ENCODE results near the gene RTRAF. TPM values are rescaled to one million over a fixed set of nuclear protein-coding genes. Genes with fewer than 3 reads are reported as not detected.
A peak's percentile ranks its signal among the peaks of the same experiment; 100 is the strongest.

RTRAF gene
- total RNA-seq, 1 donor, result 53.2 TPM

DNA sequence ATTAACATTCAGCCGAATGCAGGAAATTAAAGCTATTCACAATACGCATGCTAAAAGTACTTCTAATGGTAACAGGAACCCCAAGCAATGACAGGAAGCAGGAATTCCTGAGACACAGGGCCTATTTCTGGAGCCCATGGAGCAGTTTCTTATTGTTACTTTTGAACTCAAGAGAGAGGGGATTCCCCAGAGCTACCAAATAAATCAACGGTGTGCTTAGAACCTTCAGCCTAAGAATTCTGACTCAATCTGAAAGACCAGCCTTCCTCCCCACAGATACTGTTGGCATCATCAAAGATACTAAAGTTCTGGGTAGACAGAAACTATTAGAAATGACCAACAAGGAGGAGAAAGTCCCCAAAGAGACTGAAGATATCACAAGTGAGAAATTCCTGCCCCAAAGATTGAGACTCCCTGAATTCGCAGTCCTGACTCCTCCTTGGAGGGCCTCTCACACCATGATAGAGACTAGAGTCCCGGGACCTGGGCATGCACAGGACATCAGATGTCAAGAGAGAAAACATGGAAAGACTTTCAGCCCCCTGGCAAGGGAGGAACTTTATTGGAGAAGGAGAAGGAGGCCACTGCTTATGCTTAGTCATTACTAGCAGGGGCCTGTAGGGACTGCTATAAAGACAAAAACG, 32.7 kb downstream of the RTRAF start:
- peaks cover 22% of the 10 kb centered on the region for H3K36me3 ChIP-seq (ENCODE audit: insufficient read depth, low read length)
- H3K27me3 ChIP-seq (ENCODE audit: insufficient read depth, low read length), result no peaks in the 10 kb centered on the region
- peaks cover 37% of the 10 kb centered on the region for H3K4me1 ChIP-seq (ENCODE audit: insufficient read depth, low read length)
- H4K20me1 ChIP-seq (ENCODE audit: insufficient read depth, low read length), result no peaks in the 10 kb centered on the region
- no peak for DNase-seq (ENCODE audit: insufficient read length, low spot score, missing footprints)
- no peaks in the 10 kb centered on the region for H3K79me2 ChIP-seq (ENCODE audit: insufficient read depth, low read length)
- no peak overlapping the region for H3K27ac ChIP-seq (ENCODE audit: low read depth, low read length)
- TF ChIP-seq, protein P1, sequence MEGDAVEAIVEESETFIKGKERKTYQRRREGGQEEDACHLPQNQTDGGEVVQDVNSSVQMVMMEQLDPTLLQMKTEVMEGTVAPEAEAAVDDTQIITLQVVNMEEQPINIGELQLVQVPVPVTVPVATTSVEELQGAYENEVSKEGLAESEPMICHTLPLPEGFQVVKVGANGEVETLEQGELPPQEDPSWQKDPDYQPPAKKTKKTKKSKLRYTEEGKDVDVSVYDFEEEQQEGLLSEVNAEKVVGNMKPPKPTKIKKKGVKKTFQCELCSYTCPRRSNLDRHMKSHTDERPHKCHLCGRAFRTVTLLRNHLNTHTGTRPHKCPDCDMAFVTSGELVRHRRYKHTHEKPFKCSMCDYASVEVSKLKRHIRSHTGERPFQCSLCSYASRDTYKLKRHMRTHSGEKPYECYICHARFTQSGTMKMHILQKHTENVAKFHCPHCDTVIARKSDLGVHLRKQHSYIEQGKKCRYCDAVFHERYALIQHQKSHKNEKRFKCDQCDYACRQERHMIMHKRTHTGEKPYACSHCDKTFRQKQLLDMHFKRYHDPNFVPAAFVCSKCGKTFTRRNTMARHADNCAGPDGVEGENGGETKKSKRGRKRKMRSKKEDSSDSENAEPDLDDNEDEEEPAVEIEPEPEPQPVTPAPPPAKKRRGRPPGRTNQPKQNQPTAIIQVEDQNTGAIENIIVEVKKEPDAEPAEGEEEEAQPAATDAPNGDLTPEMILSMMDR (IDR thresholded peaks at IDR 0.05; ENCODE audit: extremely low read depth, low read depth, low read length), result no peak
- no peak overlapping the region for H2AFZ ChIP-seq (ENCODE audit: low read length)
- no peak overlapping the region for H3K4me2 ChIP-seq (ENCODE audit: insufficient read depth, low read length)
- H3K4me3 ChIP-seq (ENCODE audit: insufficient read depth, low read length), result no peak overlapping the region
- H3K9me3 ChIP-seq (ENCODE audit: low read depth, low read length), result no peaks in the 10 kb centered on the region

- Histone ChIP-seq H3K4me1 (ENCODE audit: insufficient read depth, low read length) (peaks cover 37% of the 10 kb centered on the region), H3K4me2 (ENCODE audit: insufficient read depth, low read length) (peak overlapping the region; percentile 18)
Measured at GRCh38 chr14:52023518-52023917, 34.2 kb downstream of the RTRAF start.

DNA sequence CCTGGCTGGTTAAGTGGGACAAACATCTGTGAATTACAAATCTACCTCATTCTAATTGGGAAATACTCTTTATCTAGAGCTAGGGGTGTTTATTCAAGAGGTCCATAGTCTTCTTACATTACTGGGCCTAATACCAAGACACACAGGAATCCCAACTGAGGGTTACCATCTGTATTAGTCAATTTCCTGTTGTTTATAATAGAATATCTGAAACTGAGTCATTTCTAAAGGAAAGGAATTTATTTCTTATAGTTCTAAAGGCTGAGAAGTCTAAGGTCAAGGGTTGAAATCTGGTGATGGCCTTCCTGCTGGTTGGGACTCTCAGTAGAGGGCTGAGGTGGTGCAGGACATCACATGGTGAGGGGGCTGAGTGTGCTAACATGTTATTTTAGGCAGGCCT, 36.0 kb downstream of the RTRAF start:
- H3K4me2 ChIP-seq (ENCODE audit: insufficient read depth, low read length), result peak overlapping the region; percentile 35
- H3K4me3 ChIP-seq (ENCODE audit: insufficient read depth, low read length), result no peak overlapping the region
- peak; percentile 87 for DNase-seq (ENCODE audit: insufficient read length, low spot score, missing footprints)
- TF ChIP-seq, protein P1 (IDR thresholded peaks at IDR 0.05; ENCODE audit: extremely low read depth, low read depth, low read length), result no peak
- no peaks in the 10 kb centered on the region for H4K20me1 ChIP-seq (ENCODE audit: insufficient read depth, low read length)
- no peak overlapping the region for H2AFZ ChIP-seq (ENCODE audit: low read length)
- H3K36me3 ChIP-seq (ENCODE audit: insufficient read depth, low read length), result peaks cover 3% of the 10 kb centered on the region
- no peaks in the 10 kb centered on the region for H3K27me3 ChIP-seq (ENCODE audit: insufficient read depth, low read length)
- H3K79me2 ChIP-seq (ENCODE audit: insufficient read depth, low read length), result no peaks in the 10 kb centered on the region
- H3K9me3 ChIP-seq (ENCODE audit: low read depth, low read length), result no peaks in the 10 kb centered on the region
- H3K27ac ChIP-seq (ENCODE audit: low read depth, low read length), result peak overlapping the region; percentile 81
- peaks cover 37% of the 10 kb centered on the region for H3K4me1 ChIP-seq (ENCODE audit: insufficient read depth, low read length)

More at GRCh38 chr14:52023518-52023917, 34.2 kb downstream of the RTRAF start:
- Histone ChIP-seq H3K27ac (ENCODE audit: low read depth, low read length) (peak overlapping the region; percentile 81), H3K27me3 (ENCODE audit: insufficient read depth, low read length) (no peaks in the 10 kb centered on the region), H3K4me3 (ENCODE audit: insufficient read depth, low read length) (no peak overlapping the region), H2AFZ (ENCODE audit: low read length) (no peak overlapping the region), H3K9me3 (ENCODE audit: low read depth, low read length) (no peaks in the 10 kb centered on the region), H3K79me2 (ENCODE audit: insufficient read depth, low read length) (no peaks in the 10 kb centered on the region), H3K36me3 (ENCODE audit: insufficient read depth, low read length) (peaks cover 18% of the 10 kb centered on the region), H4K20me1 (ENCODE audit: insufficient read depth, low read length) (no peaks in the 10 kb centered on the region)
- TF ChIP-seq, protein P1 (IDR thresholded peaks at IDR 0.05; ENCODE audit: extremely low read depth, low read depth, low read length), result no peak
- peak; percentile 90 for DNase-seq (ENCODE audit: insufficient read length, low spot score, missing footprints)

GRCh38 chr14:52026017-52026660, 36.8 kb downstream of the RTRAF start:
- TF ChIP-seq, protein P1 (IDR thresholded peaks at IDR 0.05; ENCODE audit: extremely low read depth, low read depth, low read length), result no peak
- Histone ChIP-seq H3K36me3 (ENCODE audit: insufficient read depth, low read length) (peaks cover 3% of the 10 kb centered on the region), H3K27me3 (ENCODE audit: insufficient read depth, low read length) (no peaks in the 10 kb centered on the region), H3K4me3 (ENCODE audit: insufficient read depth, low read length) (no peak overlapping the region), H4K20me1 (ENCODE audit: insufficient read depth, low read length) (no peaks in the 10 kb centered on the region), H3K9me3 (ENCODE audit: low read depth, low read length) (no peaks in the 10 kb centered on the region), H3K4me1 (ENCODE audit: insufficient read depth, low read length) (peaks cover 38% of the 10 kb centered on the region), H2AFZ (ENCODE audit: low read length) (no peak overlapping the region), H3K4me2 (ENCODE audit: insufficient read depth, low read length) (peak overlapping the region; percentile 4), H3K79me2 (ENCODE audit: insufficient read depth, low read length) (no peaks in the 10 kb centered on the region), H3K27ac (ENCODE audit: low read depth, low read length) (peak overlapping the region; percentile 81)
- no peak for DNase-seq (ENCODE audit: insufficient read length, low spot score, missing footprints)

Measured in osteoblast (primary cell).